CD4-positive, alpha-beta T cell treated with Interleukin-15 for 1 hour (primary cell): Measurements from ENCODE around the gene TRAPPC8.
"Not testable (repeated sequence)": the region's sequence is repeated elsewhere in the genome, so short reads cannot be mapped to it uniquely, and the experiment has no call there.

Experiments used
- DNase-seq: peaks from one replicate; pipeline ENCODE4 v3.0.0-alpha.2; 2020

Gene TRAPPC8

DNA sequence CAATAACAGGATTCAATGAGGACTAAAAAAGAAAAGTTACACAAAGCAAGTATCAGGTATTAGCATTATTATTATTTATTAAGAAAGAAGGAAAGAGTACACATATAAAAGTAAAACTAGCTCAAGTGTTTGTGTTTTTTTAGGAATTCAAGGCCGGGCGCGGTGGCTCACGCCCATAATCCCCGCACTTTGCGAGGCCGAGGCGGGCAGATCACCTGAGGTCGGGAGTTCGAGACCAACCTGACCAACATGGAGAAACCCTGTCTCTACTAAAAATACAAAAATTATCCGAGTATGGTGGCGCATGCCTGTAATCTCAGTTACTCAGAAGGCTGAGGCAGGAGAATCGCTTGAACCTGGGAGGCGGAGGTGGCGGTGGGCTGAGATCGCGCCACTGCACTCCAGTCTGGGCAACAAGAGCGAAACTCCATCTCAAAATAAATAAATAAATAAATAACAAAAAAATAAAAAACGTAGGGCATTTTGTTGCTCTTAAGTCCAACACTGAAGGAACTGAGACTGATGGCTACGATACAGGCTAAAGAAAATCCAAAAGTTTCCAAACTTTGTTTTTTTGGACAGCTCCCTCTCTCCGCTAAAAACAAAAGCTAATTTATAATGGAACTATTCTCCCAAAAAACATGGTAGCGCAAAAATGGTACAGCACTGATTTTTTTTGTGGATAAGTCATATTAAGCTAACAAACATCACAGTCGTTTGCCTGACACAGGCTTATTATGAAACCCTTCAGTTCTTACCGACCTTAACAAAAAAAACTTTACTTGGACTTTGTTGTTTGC, 1.7 kb downstream of the TRAPPC8 start:
- DNase-seq = no peak

DNA sequence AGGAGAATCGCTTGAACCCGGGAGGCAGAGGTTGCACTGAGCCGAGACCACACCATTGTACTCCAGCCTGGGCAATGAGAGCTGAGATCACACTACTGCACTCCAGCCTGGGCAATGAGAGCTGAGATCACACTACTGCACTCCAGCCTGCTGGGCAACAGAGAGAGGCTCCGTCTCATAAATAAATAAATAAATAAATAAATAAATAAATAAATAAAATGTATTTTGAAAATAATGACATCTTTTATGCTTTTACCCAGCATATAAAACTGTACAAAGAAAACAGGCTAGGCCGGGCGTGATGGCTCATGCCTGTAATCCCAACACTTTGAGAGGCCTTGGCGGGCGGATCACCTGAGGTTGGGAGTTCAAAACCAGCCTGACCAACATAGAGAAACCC, 8.2 kb downstream of the TRAPPC8 start:
- not testable (repeated sequence) for DNase-seq

DNA sequence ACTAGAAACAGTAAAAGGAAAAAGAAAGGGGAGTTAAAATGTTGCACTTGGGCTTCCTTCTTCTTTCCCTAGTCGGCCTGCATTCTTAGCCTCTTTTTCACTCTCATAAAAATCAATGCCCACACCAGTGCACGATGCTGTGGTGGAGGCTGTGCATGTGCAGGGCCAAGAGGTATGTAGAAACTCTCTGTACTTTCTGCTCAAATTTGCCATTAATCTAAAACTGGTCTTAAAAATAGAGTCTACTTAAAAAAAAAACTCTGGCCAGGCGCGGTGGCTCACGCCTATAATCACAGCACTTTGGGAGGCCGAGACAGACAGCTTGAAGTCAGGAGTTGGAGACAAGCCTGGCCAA, 11.1 kb downstream of the TRAPPC8 start:
- no peak for DNase-seq

DNA sequence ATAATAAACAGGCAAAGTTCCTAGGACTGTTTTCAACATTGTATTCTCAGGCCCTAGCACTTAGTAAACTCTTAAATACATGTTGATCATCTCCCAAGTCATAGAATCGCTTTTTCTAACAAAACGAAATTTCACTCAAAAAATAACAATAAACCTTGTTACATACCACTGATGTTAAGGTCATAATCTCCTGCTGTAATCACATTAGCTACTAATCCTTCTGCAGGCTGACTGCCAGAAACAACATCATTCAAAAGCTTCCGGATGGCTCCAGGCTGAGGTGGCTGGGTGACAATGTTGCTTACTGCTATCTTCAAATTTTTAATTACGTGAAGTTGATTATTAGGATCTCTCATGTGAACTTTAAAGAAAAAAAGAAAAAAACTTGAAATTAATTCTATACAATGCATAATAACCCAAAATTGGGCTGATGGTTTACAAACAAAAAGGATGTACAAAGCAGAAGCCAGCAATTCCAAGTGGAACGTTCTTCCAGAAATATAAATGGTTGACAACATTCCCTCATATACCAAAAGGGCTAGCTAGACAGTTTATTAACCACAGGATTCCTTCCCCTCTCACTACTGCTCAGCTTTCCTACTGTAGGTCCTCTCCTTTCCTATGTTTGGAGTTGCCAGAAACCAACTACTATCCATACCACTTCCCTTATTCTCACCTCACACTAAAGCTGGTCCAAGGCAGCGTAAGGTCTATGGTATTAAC, 11.6 kb downstream of the TRAPPC8 start:
- no peak for DNase-seq

DNA sequence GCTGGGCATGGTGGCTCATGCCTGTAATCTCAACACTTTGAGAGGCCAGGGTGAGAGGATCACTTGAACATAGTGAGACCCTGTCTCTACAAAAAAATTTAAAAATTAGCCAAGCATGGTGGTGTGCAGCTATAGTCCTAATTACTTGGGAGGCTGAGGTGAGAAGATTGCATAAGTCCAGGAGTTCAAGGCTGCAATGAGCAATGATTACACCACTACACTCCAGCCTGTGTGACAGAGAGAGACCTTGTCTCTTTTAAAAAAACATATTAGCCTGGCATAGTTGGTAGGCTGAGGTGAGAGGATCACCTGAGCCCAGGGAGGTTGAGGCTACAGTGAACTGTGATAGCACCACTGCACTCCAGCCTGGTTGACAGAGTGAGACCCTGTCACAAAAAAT, 13.7 kb downstream of the TRAPPC8 start:
- no peak for DNase-seq

DNA sequence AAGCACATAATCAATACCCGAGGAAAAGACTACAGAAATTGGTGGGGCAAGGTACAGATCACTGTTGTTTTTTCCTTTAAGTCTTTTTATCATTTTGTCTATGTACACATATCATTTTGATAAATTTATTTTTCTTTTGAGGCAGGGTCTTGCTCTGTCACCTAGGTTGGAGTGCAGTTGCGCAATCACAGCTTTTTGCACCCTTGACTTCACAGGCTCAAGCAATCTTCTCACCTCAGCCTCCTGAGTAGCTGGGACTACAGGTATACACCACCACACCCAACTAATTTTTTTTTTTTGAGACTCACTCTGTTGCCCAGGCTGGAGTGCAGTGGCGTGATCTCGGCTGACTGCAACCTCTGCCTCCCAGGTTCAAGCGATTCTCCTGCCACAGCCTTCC, 15.9 kb downstream of the TRAPPC8 start:
- not testable (repeated sequence) for DNase-seq

DNA sequence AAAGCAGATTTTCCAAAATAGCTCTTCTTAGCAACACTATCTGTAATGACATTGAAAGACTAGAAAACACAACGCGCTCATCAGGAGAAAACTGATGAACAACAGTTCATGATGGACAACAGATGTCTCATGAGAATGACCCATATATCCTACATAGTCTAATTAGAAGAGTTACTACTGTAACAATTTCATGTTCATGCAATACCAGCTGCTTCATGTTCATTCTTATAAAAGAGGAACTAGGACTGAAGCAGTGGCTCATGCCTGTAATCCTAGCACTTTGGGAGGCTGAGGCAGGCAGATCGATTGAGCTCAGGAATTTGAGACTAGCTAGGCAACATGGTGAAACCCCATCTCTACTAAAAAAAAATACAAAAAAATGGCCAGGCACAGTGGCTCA, 22.7 kb downstream of the TRAPPC8 start:
- DNase-seq = no peak

DNA sequence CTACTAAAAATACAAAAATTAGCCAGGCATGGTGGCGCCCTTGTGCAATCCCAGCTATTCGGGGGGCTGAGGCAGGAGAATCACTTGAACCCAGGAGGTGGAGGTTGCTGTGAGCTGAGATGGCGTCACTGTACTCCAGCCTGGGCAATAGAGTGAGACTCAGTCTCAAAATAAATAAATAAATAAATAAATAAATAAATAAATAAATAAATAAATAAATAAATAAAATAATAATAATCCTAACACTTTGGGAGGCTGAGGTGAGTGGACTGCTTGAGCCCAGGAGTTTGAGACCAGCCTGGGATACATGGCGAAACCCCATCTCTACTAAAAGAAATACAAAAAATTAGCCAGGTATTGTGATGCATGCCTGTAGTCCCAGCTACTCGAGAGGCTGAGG, 23.6 kb downstream of the TRAPPC8 start:
- not testable (repeated sequence) for DNase-seq

DNA sequence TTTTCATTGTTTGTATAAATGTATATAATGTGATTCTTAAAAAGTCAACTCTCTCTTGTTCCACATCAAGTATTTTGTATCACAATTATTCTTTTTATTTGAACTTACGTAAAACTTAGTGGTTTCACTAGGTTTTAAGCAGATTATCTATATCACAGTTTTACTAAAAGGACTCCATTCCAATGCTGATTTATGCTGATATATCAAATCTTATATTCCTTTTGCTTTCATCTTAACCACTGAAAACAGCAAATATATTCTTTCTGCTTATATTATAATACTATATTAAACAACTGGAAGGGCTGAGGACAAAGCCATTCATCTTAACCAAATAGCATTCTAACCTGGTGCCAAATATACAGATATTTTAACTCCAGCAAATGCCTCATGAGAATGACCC, 24.2 kb downstream of the TRAPPC8 start:
- no peak for DNase-seq

DNA sequence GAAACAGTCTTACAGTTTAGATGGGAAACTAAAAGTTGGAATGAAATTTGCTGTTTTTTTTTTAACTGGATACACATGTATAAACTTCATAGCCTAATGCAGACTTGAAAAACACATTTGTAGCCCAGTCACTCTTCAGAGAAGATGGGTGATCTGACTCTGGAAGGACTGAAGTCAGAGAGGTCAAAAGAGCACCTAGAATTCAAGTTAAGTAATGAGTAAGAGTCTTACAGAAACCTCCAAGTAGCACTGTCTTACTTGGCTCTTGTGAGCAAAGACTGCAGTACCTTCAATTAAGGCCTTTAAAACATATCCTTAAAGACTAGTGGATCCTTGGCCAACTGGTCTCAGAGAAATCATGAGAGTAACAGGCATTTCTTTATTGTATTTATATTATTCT, 41.9 kb downstream of the TRAPPC8 start:
- DNase-seq = no peak

DNA sequence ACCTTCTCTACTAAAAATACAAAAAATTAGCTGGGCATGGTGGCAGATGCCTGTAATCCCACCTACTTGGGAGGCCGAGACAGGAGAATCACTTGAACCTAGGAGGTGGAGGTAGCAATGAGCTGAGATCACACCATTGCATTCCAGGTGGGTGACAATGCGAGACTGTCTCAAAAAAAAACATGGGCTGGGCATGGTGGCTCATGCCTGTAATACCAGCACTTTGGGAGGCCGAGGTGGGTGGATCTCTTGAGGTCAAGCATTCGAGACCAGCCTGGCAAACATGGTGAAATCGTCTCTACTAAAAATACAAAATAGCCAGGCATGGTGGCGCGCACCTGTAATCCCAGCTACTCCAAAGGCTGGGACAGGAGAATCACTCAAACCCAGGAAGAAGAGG, 43.2 kb downstream of the TRAPPC8 start:
- DNase-seq = not testable (repeated sequence)

DNA sequence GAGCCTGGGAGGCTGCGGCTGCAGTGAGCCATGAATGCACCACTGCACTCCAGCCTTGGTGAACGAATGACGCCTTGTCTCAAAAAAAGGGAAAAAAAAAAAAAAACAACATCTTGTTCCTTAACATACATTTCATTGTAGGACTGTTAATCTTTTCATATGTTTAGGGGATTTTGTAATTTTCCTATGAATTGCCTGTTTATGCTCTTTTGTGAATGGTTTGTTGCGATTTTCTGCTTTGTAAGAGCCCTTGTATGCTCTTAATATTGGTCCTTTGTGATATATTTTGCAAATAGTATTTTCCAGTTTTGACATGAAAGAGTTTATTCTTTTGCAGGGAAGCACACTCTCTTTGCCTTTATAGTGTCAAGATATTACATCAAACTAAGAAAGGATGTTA, 50.0 kb downstream of the TRAPPC8 start:
- DNase-seq = no peak

DNA sequence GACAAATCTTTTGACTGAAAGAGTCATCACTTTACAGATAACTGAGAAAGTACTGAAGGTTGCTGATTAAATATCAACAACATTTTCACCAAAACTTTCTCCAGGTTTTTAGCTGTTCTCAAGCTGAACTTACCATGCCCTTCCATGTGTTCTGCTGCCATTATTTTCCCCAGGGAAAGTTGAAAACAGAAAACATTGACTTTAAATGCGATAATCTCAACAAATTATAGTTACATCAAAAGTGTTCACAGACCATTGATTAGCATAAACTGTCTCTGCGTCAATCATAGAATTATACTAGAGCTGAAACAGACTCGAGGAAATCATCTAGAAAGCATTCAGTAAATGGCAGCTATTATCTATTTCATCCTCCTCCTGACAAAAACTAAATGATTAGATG, 51.4 kb downstream of the TRAPPC8 start:
- no peak for DNase-seq

DNA sequence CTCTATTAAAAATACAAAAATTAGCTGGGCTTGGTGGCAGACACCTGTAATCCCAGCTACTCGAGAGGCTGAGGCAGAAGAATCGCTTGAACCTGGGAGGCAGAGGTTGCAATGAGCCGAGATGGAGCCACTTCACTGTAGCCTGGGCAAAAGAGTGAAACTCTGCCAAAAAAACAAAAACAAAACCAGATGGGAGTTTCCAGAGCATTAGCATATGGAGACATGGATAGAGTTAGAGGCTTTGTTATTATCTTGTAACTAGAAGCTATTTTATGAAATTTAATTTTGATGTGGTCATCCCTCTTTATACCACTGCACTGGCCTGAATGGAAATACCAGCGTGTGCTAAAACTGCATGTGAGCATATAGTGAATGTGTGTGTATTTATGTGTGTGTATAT, 58.9 kb downstream of the TRAPPC8 start:
- DNase-seq = no peak

DNA sequence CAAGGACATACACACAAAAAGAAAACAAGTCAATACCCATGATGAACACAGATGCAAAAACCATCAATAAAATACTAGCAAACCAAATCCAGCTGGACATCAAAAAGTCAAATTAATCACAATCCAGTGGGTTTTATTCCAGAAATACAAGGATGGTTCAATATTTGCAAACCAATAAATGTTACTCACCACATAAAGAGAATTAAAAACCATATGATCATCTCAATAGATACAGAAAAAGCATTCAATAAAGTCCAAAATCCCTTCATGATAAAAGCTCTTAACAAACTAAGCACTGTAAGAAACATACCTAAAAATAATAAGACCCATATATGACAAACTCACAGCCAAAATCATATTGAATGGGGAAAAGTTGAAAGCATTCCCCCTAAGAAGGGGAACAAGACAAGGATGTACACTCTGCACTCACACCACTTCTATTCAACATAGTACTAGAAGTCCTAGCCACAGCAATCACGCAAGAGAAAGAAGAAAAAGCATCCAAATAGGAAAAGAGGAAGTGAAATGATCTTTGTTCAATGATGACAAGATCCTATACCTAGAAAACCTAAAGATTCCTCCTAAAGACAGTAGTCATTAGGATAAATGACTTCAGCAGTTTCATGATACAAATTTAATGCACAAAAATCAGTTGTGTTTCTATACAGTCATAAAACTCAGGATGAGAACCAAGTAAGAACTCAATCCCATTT, 62.6 kb downstream of the TRAPPC8 start:
- DNase-seq = no peak

DNA sequence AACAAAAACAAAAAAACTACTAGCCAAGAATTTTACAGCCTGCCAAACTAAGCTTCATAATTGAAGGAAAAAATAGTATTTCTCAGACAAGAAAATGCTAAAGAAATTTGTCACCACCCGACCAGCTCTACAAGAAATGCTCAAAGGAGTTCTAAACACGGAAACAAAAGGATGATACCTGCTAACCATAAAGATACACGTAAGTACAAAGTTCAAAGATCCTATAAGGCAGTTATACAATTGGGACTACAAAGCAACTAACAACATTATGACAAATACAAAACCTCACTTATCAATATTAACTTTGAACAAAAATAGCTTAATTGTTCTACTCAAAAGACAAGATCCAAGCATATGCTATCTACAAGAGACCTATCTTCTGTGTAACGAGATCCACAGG, 64.6 kb downstream of the TRAPPC8 start:
- no peak for DNase-seq

DNA sequence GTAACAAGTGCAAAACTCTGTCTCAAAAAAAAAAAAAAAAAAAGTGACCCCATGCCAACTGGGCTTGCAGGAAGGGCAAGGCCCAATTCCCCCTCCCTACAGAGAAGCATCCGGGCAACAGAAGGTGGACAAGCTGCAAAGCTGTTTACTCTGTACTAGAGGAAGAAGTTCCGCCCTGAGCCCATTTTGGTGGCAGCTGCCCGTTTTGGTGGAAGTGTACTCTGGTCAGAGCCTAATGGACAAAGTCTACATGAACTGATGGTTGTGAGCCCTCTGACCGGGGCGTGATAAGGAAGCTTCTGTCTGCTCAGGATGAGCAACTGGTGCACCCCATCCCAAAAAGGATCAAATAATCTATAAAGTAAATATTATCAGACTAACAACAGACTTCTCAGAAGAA, 65.0 kb downstream of the TRAPPC8 start:
- no peak for DNase-seq

DNA sequence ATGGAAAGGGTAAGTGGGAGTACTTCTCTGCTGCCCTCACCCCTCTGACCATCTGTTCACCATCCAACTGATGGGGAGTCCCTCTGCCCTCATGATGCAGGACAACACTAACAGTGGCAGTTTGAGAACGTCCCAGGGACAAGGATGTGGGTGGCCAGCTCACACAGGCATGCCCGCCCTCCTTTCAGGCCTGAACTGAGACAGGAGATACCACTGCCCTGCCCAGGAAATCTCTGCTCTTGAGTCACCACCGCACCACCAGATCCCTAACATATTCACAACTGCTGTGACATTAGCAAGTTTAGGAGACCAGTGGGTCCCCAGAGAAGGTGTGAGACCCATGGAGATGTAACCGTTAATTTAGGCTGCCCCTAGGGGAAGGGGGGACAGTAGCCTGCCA, 66.2 kb downstream of the TRAPPC8 start:
- DNase-seq = no peak

DNA sequence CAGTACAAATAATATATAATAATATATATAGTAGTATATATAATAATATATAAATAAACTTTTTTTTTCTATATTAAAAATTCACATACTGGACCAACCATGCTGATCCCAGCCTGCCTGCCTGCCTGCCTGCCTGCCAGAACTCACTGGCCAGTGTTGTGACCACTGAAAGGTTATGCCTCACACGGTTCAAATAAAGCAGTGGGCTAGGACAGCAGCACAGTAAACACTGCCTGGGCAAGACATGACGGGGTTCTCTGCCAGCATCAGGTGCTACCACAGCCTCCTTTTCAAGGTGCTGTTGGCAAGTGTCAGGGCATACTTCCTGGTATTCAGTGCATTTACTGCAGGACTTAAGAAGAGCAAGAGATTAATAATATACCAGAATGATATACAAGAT, 67.6 kb downstream of the TRAPPC8 start:
- DNase-seq = no peak

DNA sequence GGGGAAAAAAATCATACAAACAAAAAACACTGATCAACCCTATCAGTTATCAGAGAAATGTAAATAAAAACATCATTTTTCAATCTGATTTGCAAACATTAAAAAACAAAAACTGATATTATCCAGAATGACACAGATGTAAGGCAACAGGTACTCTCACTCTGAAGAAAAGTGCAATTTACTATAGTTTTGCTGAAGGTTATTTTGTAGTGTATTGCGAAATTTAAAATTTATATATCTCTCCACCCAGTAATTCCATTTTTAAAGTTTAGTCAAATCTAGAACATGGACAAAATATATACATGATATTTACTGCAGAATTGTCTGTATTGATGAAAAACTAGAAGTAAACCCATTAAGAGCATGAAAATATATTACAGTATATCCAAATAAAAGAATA, 79.8 kb downstream of the TRAPPC8 start:
- DNase-seq = no peak

DNA sequence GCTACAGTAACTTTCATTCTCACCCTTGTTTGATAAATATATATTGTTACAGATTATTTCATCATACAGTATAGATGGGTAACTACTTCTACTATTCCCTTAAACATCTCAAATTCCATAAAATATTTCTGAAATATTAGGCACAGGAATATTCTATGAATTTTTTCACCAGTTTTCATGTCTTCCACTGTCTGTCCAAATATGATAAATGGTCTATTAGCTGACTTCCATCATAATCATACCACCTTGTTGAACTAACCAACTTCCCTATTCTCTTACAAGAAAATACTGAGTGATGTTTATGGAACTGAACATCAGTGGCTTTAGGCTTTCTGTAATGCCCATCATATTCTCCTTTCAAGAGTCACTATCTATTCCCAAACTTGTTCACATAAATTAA, 82.4 kb downstream of the TRAPPC8 start:
- no peak for DNase-seq

DNA sequence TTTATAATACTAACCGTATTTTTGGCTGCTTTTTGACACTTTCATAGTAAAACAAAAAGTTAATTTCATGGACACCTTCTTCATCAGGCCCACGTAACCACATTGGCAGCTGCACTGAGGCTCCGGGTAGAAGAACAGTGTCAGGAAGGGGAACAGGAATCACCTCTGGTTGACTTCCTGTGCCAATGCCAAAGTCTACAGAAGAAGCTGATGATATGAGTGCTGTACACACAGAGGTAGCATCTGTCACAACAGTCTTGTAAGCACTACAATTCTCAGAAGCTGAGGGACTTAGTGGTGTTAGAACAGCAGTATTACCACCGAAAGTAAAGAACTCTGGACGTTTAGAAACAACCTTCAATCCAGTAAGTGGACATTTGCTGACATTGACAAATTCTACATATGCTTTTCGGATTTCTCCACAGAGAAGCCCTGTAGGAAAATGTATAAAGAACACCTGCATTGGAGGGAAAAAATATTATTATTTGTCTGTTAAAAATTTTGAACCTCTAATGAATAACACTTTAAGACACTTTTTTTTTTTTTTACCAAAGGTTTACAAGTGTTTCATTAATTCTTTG, 85.3 kb downstream of the TRAPPC8 start:
- no peak for DNase-seq

DNA sequence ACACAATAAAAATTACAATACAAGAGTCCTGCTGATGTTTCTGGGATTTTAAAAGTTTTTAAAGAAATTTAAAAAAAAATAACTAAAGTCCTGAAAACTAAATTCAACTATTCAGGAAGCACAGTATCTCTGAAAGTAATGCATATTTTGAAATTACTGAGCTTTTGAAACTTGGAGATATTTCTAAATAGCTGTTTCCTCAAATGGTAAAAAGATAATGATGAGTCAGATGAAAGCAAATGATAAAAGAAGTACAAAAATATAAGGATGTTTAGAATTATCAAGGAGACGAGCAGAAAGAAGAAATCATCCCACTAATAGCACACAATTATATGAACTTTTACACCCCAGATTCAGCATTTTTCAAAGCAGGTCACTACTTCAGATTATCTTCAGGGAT, 92.1 kb downstream of the TRAPPC8 start:
- no peak for DNase-seq

DNA sequence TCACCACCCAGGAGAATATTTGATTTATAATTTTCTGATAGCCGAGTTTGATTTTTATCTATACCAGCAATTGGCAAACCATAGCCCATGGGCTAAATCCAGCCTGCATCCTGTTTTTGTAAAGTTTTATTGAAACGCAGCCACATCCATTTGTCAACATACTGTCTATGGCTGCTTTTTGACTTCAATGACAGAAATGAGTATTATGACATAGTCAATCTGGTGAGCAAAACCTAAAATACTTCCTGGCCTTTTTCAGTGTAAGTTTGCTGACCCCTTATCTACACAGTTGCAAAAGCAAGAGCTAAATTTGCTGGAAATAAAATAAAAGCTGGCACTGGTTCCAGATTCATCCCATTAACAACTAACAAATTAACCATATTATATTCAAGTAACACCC, 102.4 kb downstream of the TRAPPC8 start:
- no peak for DNase-seq
